ENCODE data around the gene SH2D3C. TPM values are rescaled to one million over a fixed set of nuclear protein-coding genes. Genes with fewer than 3 reads are reported as not detected.

Gene SH2D3C
- total and polyA plus RNA-seq, 2 of the 8 experiments (the other 6 are each of a cell fraction or from before 2014, with no cell fraction given) = 6.4 to 8.1 TPM

GRCh38 chr9:127716412-127716811, 62.1 kb downstream of the SH2D3C start:
- CTCF ChIA-PET (ENCODE audit: partially characterized antibody) = interaction anchor here (1.0 to 3.3 kb wide), 7 partner anchors 17 to 153 kb away, joined by 3 to 24 read pairs (median 3); partner anchors contain the start of gene TOR2A
- no peak for TF ChIP-seq KDM5A (IDR thresholded peaks at IDR 0.05; ENCODE audit: low read length)
- no peak for TF ChIP-seq CEBPB (IDR thresholded peaks at IDR 0.05; ENCODE audit: low read depth, low read length)
- TF ChIP-seq POLR2AphosphoS5 (IDR thresholded peaks at IDR 0.05; ENCODE audit: low read depth, low read length) = no peak
- TF ChIP-seq GTF2F1 (IDR thresholded peaks at IDR 0.05; ENCODE audit: borderline replicate concordance, low read depth, low read length) = no peak
- TF ChIP-seq BACH1 (IDR thresholded peaks at IDR 0.05; ENCODE audit: low read length) = no peak
- TF ChIP-seq CTBP2 (IDR thresholded peaks at IDR 0.05; ENCODE audit: borderline replicate concordance, insufficient read depth, insufficient read length, low read length) = no peak
- peak overlapping the region in 2 of 4 experiments; percentile 75; a peak in 4 of 8 replicates for H3K4me3 ChIP-seq (ENCODE audit: extremely low read depth in 1 of 4, insufficient read depth in 2 of 4, low read depth in 3 of 4, low read length in 4 of 4)

More at GRCh38 chr9:127716412-127716811, 62.1 kb downstream of the SH2D3C start:
- peak overlapping the region; percentile 59 to 99 for H3K4me2 ChIP-seq (ENCODE audit: insufficient read depth in 1 of 2, low read depth in 2 of 2, low read length in 2 of 2)
- 0 out of 7 replicates have a peak, but pooled peaks cover 0 to 2% (median 0%) of the 10 kb centered on the region in 4 experiments for H3K27me3 ChIP-seq (replicated peaks in 1 of 4; ENCODE audit: control insufficient read depth in 3 of 4, extremely low read depth in 1 of 4, insufficient read depth in 3 of 4, low read length in 3 of 4)
- no peak overlapping the region for H3K56ac ChIP-seq (replicated peaks; ENCODE audit: insufficient read length, low read depth, low read length)
- no peak for DNase-seq (ENCODE audit: low read depth in 1 of 2, low spot score in 2 of 2)
- no peaks in the 10 kb centered on the region for H3K36me3 ChIP-seq (ENCODE audit: control insufficient read depth in 2 of 4, insufficient read depth in 4 of 4, low read length in 3 of 4)
- peaks cover 0 to 28% (median 22%) of the 10 kb centered on the region in 4 experiments; a peak in 6 of 7 replicates for H3K4me1 ChIP-seq (replicated peaks in 1 of 4; ENCODE audit: control insufficient read depth in 3 of 4, insufficient read depth in 4 of 4, low read length in 3 of 4)
- H3K4ac ChIP-seq (replicated peaks; ENCODE audit: insufficient read length, low read depth, low read length) = no peak overlapping the region
- H2AK5ac ChIP-seq (ENCODE audit: low read depth, low read length) = no peak overlapping the region
- no peak overlapping the region for H4K91ac ChIP-seq (replicated peaks; ENCODE audit: insufficient read length, low read length)
- no peak overlapping the region for H2BK20ac ChIP-seq (ENCODE audit: low read length)
- H2BK120ac ChIP-seq (replicated peaks; ENCODE audit: low read depth, low read length) = no peak overlapping the region
- WGBS, 2 experiments (ENCODE audit: extremely low coverage in 1 of 2, insufficient coverage in 1 of 2, insufficient read length in 1 of 2, insufficient replicate concordance in 2 of 2, low coverage in 1 of 2, low lambda C conversion rate in 2 of 2, missing lambda C conversion rate in 1 of 2) = 84% methylated on average over 9 of the region's 9 CpGs; no CpG with 5 or more reads in 1 of the 2 experiments
- no peak overlapping the region; the same call in 1 of the 2 replicates for H3K18ac ChIP-seq (ENCODE audit: extremely low read depth, low read length)
- no peak overlapping the region for H3K14ac ChIP-seq (ENCODE audit: insufficient read length)
- H2BK5ac ChIP-seq (ENCODE audit: low read depth, low read length) = no peak overlapping the region
- no peak overlapping the region for H2BK15ac ChIP-seq (ENCODE audit: low read length)
- peaks cover 10% of the 10 kb centered on the region; the same call in 1 of the 2 replicates for H3K23me2 ChIP-seq (ENCODE audit: low read depth, low read length)
- no peak overlapping the region for H4K8ac ChIP-seq (ENCODE audit: extremely low read depth, insufficient read depth, low read length)
- no peak overlapping the region for H3K23ac ChIP-seq (ENCODE audit: insufficient read length)
- H2AFZ ChIP-seq (ENCODE audit: low read length) = no peak overlapping the region
- no peak for FAIRE-seq
- no peak overlapping the region for H4K5ac ChIP-seq (ENCODE audit: insufficient read length, low read depth, low read length)
- no peak overlapping the region for H3K27ac ChIP-seq (ENCODE audit: low read depth, low read length)
- POLR2A ChIA-PET (ENCODE audit: partially characterized antibody) = interaction anchor here (0.9 to 2.7 kb wide), 5 partner anchors 8 to 266 kb away, joined by 3 to 9 read pairs (median 3); partner anchors contain the start of genes LRSAM1 and RPL12
- no peaks in the 10 kb centered on the region for H3K79me2 ChIP-seq (ENCODE audit: control insufficient read depth in 1 of 2, insufficient read depth in 2 of 2, low read length in 2 of 2)
- 0 out of 2 replicates have a peak overlapping the region, but pooled peaks have one; percentile 75 for H2BK12ac ChIP-seq (ENCODE audit: low read depth, low read length)
- H4K20me1 ChIP-seq (replicated peaks in 1 of 2; ENCODE audit: control insufficient read depth in 1 of 2, insufficient read depth in 2 of 2, low read length in 2 of 2) = peaks cover 0 to 3% of the 10 kb centered on the region in 2 experiments
- H3K9ac ChIP-seq (replicated peaks in 1 of 4; ENCODE audit: extremely low read depth in 1 of 4, low read depth in 3 of 4, low read length in 3 of 4) = no peak overlapping the region
- no peaks in the 10 kb centered on the region for H3K9me3 ChIP-seq (ENCODE audit: insufficient read depth in 2 of 2, low read depth in 1 of 2, low read length in 1 of 2)
- H3K79me1 ChIP-seq (ENCODE audit: low read depth, low read length) = no peaks in the 10 kb centered on the region; the same call in 1 of the 2 replicates
